Effector memory CD8-positive, alpha-beta T cell (primary cell): ENCODE results near the gene ACOXL.

Source experiments
- ATAC-seq: fragments of 150-1000 bp; cut with Tn5 transposase; replicated peaks from 2 replicates; pipeline ENCODE4 v1.10.0; 2021; ENCODE audit warnings: mild to moderate bottlenecking, moderate library complexity
- DNase-seq, 3 experiments: peaks; one replicate each; pipeline ENCODE4 v3.0.0; 2021
- H3K27ac Mint-ChIP-seq, 2 donors: one replicate each; pipeline ENCODE4 v1.8.0; 2022; ENCODE audit warnings: mild to moderate bottlenecking in 2 of 2, mixed read lengths in 2 of 2, moderate library complexity in 2 of 2
- H3K27me3 Mint-ChIP-seq, 2 donors: one replicate each; pipeline ENCODE4 v1.8.0; 2022; ENCODE audit warnings: mixed read lengths in 2 of 2
- H3K36me3 Mint-ChIP-seq: one replicate; pipeline ENCODE4 v1.8.0; 2022; ENCODE audit warnings: mild to moderate bottlenecking, moderate library complexity, mixed read lengths; ENCODE audit not compliant: insufficient read depth
- H3K4me1 Mint-ChIP-seq, 2 donors: one replicate each; pipeline ENCODE4 v1.8.0; 2022; ENCODE audit warnings: low read depth in 2 of 2, mixed read lengths in 2 of 2
- H3K4me3 Mint-ChIP-seq, 2 donors: one replicate each; pipeline ENCODE4 v1.8.0; 2022; ENCODE audit warnings: mild to moderate bottlenecking in 2 of 2, mixed read lengths in 2 of 2, moderate library complexity in 2 of 2
- H3K9me3 Mint-ChIP-seq, 2 donors: one replicate each; pipeline ENCODE4 v1.8.0; 2022; ENCODE audit warnings: mixed read lengths in 2 of 2

The ACOXL gene

GRCh38 chr2:110818767-110819481 lies 86.6 kb downstream of the ACOXL start:
- Mint-ChIP-seq H3K4me1 (peaks cover 17 to 23% of the 10 kb centered on the region in 2 donors), H3K36me3 (no peaks in the 10 kb centered on the region), H3K9me3 (no peaks in the 10 kb centered on the region), H3K27ac (no peak overlapping the region), H3K4me3 (peak overlapping the region in 1 of 2 donors; percentile 13), H3K27me3 (peaks cover 0 to 14% of the 10 kb centered on the region in 2 donors)
- DNase-seq (no peak), ATAC-seq (no peak)

- Mint-ChIP-seq H3K27ac (peak overlapping the region; percentile 15 to 72), H3K4me1 (peaks cover 17 to 23% of the 10 kb centered on the region in 2 donors), H3K27me3 (peaks cover 0 to 14% of the 10 kb centered on the region in 2 donors), H3K36me3 (no peaks in the 10 kb centered on the region), H3K4me3 (peak overlapping the region in 1 of 2 donors; percentile 2), H3K9me3 (no peaks in the 10 kb centered on the region)
- DNase-seq = no peak
- no peak for ATAC-seq
Observed at GRCh38 chr2:110819711-110820110, 87.3 kb downstream of the ACOXL start.

- ATAC-seq (peak; percentile 21), DNase-seq (no peak)
- Mint-ChIP-seq H3K36me3 (no peaks in the 10 kb centered on the region), H3K27me3 (peaks cover 0 to 14% of the 10 kb centered on the region in 2 donors), H3K9me3 (no peaks in the 10 kb centered on the region), H3K4me1 (peaks cover 17 to 23% of the 10 kb centered on the region in 2 donors), H3K4me3 (peak overlapping the region in 1 of 2 donors; percentile 2), H3K27ac (peak overlapping the region; percentile 15 to 72)
Observed at GRCh38 chr2:110820128-110820527, 87.8 kb downstream of the ACOXL start.

- no peaks in the 10 kb centered on the region for H3K9me3 Mint-ChIP-seq
- H3K27ac Mint-ChIP-seq = no peak overlapping the region
- H3K36me3 Mint-ChIP-seq = no peaks in the 10 kb centered on the region
- H3K4me3 Mint-ChIP-seq = no peak overlapping the region
- H3K27me3 Mint-ChIP-seq = peaks cover 0 to 14% of the 10 kb centered on the region in 2 donors
- no peak for DNase-seq
- ATAC-seq = no peak
- H3K4me1 Mint-ChIP-seq = peaks cover 33 to 36% of the 10 kb centered on the region in 2 donors
Observed at GRCh38 chr2:110823165-110823564, 90.8 kb downstream of the ACOXL start.

GRCh38 chr2:110827511-110827910 lies 95.1 kb downstream of the ACOXL start:
- H3K27ac Mint-ChIP-seq = peak overlapping the region in 1 of 2 donors; percentile 54
- H3K27me3 Mint-ChIP-seq = peaks cover 5 to 6% of the 10 kb centered on the region in 2 donors
- ATAC-seq = peak; percentile 89

GRCh38 chr2:110828330-110828729 lies 96.0 kb downstream of the ACOXL start:
- no peak for DNase-seq
- H3K27me3 Mint-ChIP-seq = peaks cover 5 to 6% of the 10 kb centered on the region in 2 donors
- no peaks in the 10 kb centered on the region for H3K36me3 Mint-ChIP-seq
- no peak for ATAC-seq
- peaks cover 20 to 30% of the 10 kb centered on the region in 2 donors for H3K4me1 Mint-ChIP-seq
- peak overlapping the region in 1 of 2 donors; percentile 54 for H3K27ac Mint-ChIP-seq
- H3K4me3 Mint-ChIP-seq = peak overlapping the region in 1 of 2 donors; percentile 29
- H3K9me3 Mint-ChIP-seq = no peaks in the 10 kb centered on the region

More at GRCh38 chr2:110827511-110827910, 95.1 kb downstream of the ACOXL start:
- Mint-ChIP-seq H3K4me3 (peak overlapping the region; percentile 7 to 69), H3K9me3 (no peaks in the 10 kb centered on the region), H3K36me3 (no peaks in the 10 kb centered on the region), H3K4me1 (peaks cover 20 to 30% of the 10 kb centered on the region in 2 donors)
- no peak for DNase-seq

- H3K36me3 Mint-ChIP-seq = no peaks in the 10 kb centered on the region
- H3K27ac Mint-ChIP-seq = no peak overlapping the region
- H3K27me3 Mint-ChIP-seq = peaks cover 5 to 6% of the 10 kb centered on the region in 2 donors
- H3K9me3 Mint-ChIP-seq = no peaks in the 10 kb centered on the region
- DNase-seq (no peak), ATAC-seq (no peak)
- H3K4me3 Mint-ChIP-seq = no peak overlapping the region
- peaks cover 20 to 30% of the 10 kb centered on the region in 2 donors for H3K4me1 Mint-ChIP-seq
Observed at GRCh38 chr2:110829413-110830146, 97.2 kb downstream of the ACOXL start.

- ATAC-seq = no peak
Observed at GRCh38 chr2:110832740-110833139, 100.4 kb downstream of the ACOXL start.

GRCh38 chr2:110834134-110834827 lies 101.9 kb downstream of the ACOXL start:
- Mint-ChIP-seq H3K4me3 (no peak overlapping the region), H3K27ac (no peak overlapping the region), H3K9me3 (no peaks in the 10 kb centered on the region)

More at GRCh38 chr2:110832740-110833139, 100.4 kb downstream of the ACOXL start:
- H3K9me3 Mint-ChIP-seq = no peaks in the 10 kb centered on the region
- H3K27me3 Mint-ChIP-seq = peaks cover 5 to 6% of the 10 kb centered on the region in 2 donors
- DNase-seq = no peak
- H3K4me3 Mint-ChIP-seq = no peak overlapping the region
- H3K36me3 Mint-ChIP-seq = no peaks in the 10 kb centered on the region
- H3K4me1 Mint-ChIP-seq = peaks cover 9 to 19% of the 10 kb centered on the region in 2 donors
- no peak overlapping the region for H3K27ac Mint-ChIP-seq

GRCh38 chr2:110836671-110837070 lies 104.3 kb downstream of the ACOXL start:
- H3K36me3 Mint-ChIP-seq = no peaks in the 10 kb centered on the region
- H3K27me3 Mint-ChIP-seq = no peaks in the 10 kb centered on the region
- ATAC-seq = no peak
- H3K4me3 Mint-ChIP-seq = no peak overlapping the region
- DNase-seq = no peak
- H3K27ac Mint-ChIP-seq = peak overlapping the region in 1 of 2 donors; percentile 9
- peaks cover 10 to 12% of the 10 kb centered on the region in 2 donors for H3K4me1 Mint-ChIP-seq
- H3K9me3 Mint-ChIP-seq = no peaks in the 10 kb centered on the region

More at GRCh38 chr2:110834134-110834827, 101.9 kb downstream of the ACOXL start:
- no peak for ATAC-seq
- Mint-ChIP-seq H3K4me1 (peaks cover 4 to 5% of the 10 kb centered on the region in 2 donors), H3K36me3 (no peaks in the 10 kb centered on the region), H3K27me3 (peaks cover 2 to 5% of the 10 kb centered on the region in 2 donors)
- DNase-seq = no peak

- Mint-ChIP-seq H3K4me1 (peaks cover 10 to 12% of the 10 kb centered on the region in 2 donors), H3K9me3 (no peaks in the 10 kb centered on the region), H3K27ac (no peak overlapping the region), H3K4me3 (no peak overlapping the region), H3K36me3 (no peaks in the 10 kb centered on the region), H3K27me3 (no peaks in the 10 kb centered on the region)
- DNase-seq (no peak), ATAC-seq (no peak)
Observed at GRCh38 chr2:110837446-110838409, 105.4 kb downstream of the ACOXL start.

- no peaks in the 10 kb centered on the region for H3K27me3 Mint-ChIP-seq
- H3K9me3 Mint-ChIP-seq = no peaks in the 10 kb centered on the region
- DNase-seq = no peak
- H3K4me3 Mint-ChIP-seq = no peak overlapping the region
- H3K4me1 Mint-ChIP-seq = peaks cover 14 to 19% of the 10 kb centered on the region in 2 donors
- H3K27ac Mint-ChIP-seq = no peak overlapping the region
- no peaks in the 10 kb centered on the region for H3K36me3 Mint-ChIP-seq
- no peak for ATAC-seq
Observed at GRCh38 chr2:110838657-110839384, 106.4 kb downstream of the ACOXL start.
